ENCODE measurements around the gene IDH2.

IDH2 gene

DNA sequence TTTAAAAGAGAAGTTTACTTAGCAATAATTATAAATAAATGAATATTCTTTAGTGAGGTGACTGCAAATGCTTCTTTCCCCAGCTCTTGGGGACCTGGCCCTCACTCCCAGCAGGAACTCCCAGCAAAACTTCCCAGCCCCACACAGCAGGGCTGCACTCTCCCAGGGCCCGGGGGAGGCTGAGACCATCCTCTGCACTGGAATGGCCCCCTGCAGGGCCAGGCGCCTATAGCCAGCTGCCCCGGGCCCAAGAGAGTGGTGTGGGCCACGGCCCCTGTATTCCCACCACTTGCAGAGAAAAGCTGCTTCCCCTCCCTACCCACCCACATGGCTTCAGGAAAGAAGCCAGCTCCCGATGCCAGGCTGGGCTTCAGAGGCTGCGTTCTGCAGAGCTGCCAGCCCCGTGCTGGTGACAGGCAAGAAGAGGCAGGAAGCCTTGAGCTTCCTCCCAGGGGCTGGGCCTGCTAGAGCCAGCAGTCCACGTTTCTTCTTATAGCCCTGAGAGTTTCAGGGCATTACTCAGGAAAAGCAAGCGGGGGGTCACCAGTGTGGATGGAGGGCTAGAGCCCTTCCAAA lies 20.0 kb downstream of the IDH2 start:
- POLR2A ChIA-PET, result no interaction called here
- Histone ChIP-seq H3K9me3 (ENCODE audit: control insufficient read depth, insufficient read depth, low read depth, low read length) (no peaks in the 10 kb centered on the region), H3K36me3 (ENCODE audit: control insufficient read depth in 2 of 2, insufficient read depth in 1 of 2, low read length in 2 of 2) (peaks cover 4 to 40% of the 10 kb centered on the region in 2 experiments; a peak in 2 of 3 replicates), H3K4me1 (ENCODE audit: control insufficient read depth, insufficient read depth, low read length) (no peaks in the 10 kb centered on the region), H3K4me3 (ENCODE audit: low read depth, low read length) (no peak overlapping the region), H3K27ac (ENCODE audit: extremely low read depth, low read depth, low read length) (no peak overlapping the region)
- TF ChIP-seq ZNF366 (tag by site-specific recombination; conservative IDR thresholded peaks at IDR 0.05) (no peak), ZNF157 (tag by site-specific recombination; IDR thresholded peaks at IDR 0.05) (no peak), ZFHX2 (tag by site-specific recombination; conservative IDR thresholded peaks at IDR 0.05) (0 out of 2 replicates have a peak, but pooled peaks have one; percentile 22), ZIC2 (tag by site-specific recombination; IDR thresholded peaks at IDR 0.05) (peak; percentile 77), ZNF626 (tag by site-specific recombination; IDR thresholded peaks at IDR 0.05) (no peak), ZNF623 (tag by site-specific recombination; IDR thresholded peaks at IDR 0.05) (no peak), TCF7L2 (IDR thresholded peaks at IDR 0.05; ENCODE audit: borderline replicate concordance, low read depth, low read length) (no peak), ZNF155 (tag by site-specific recombination; IDR thresholded peaks at IDR 0.05) (no peak), ZNF549 (tag by site-specific recombination; IDR thresholded peaks at IDR 0.05) (no peak), GLIS1 (tag by site-specific recombination; IDR thresholded peaks at IDR 0.05) (peak; percentile 82), KLF16 (tag by site-specific recombination; IDR thresholded peaks at IDR 0.05) (no peak), EGR2 (tag by site-specific recombination; IDR thresholded peaks at IDR 0.05; ENCODE audit: low read depth) (peak; percentile 38; the same call in 1 of the 2 replicates)
- TF ChIP-seq, protein P1, sequence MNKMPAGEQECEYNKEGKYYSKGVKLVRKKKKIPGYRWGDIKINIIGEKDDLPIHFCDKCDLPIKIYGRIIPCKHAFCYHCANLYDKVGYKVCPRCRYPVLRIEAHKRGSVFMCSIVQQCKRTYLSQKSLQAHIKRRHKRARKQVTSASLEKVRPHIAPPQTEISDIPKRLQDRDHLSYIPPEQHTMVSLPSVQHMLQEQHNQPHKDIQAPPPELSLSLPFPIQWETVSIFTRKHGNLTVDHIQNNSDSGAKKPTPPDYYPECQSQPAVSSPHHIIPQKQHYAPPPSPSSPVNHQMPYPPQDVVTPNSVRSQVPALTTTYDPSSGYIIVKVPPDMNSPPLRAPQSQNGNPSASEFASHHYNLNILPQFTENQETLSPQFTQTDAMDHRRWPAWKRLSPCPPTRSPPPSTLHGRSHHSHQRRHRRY (tag by site-specific recombination; IDR thresholded peaks at IDR 0.05), result no peak
- TF ChIP-seq, protein P2, sequence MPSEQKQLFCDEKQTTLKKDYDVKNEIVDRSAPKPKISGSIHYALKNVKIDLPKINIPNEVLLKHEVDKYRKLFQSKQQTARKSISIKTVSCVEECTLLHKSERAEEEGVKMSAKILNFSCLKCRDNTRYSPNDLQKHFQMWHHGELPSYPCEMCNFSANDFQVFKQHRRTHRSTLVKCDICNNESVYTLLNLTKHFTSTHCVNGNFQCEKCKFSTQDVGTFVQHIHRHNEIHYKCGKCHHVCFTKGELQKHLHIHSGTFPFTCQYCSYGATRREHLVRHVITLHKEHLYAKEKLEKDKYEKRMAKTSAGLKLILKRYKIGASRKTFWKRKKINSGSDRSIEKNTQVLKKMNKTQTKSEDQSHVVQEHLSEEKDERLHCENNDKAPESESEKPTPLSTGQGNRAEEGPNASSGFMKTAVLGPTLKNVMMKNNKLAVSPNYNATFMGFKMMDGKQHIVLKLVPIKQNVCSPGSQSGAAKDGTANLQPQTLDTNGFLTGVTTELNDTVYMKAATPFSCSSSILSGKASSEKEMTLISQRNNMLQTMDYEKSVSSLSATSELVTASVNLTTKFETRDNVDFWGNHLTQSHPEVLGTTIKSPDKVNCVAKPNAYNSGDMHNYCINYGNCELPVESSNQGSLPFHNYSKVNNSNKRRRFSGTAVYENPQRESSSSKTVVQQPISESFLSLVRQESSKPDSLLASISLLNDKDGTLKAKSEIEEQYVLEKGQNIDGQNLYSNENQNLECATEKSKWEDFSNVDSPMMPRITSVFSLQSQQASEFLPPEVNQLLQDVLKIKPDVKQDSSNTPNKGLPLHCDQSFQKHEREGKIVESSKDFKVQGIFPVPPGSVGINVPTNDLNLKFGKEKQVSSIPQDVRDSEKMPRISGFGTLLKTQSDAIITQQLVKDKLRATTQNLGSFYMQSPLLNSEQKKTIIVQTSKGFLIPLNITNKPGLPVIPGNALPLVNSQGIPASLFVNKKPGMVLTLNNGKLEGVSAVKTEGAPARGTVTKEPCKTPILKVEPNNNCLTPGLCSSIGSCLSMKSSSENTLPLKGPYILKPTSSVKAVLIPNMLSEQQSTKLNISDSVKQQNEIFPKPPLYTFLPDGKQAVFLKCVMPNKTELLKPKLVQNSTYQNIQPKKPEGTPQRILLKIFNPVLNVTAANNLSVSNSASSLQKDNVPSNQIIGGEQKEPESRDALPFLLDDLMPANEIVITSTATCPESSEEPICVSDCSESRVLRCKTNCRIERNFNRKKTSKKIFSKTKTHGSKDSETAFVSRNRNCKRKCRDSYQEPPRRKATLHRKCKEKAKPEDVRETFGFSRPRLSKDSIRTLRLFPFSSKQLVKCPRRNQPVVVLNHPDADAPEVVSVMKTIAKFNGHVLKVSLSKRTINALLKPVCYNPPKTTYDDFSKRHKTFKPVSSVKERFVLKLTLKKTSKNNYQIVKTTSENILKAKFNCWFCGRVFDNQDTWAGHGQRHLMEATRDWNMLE (tag by site-specific recombination; conservative IDR thresholded peaks at IDR 0.05; ENCODE audit: low read depth), result no peak
- TF ChIP-seq, protein P3, sequence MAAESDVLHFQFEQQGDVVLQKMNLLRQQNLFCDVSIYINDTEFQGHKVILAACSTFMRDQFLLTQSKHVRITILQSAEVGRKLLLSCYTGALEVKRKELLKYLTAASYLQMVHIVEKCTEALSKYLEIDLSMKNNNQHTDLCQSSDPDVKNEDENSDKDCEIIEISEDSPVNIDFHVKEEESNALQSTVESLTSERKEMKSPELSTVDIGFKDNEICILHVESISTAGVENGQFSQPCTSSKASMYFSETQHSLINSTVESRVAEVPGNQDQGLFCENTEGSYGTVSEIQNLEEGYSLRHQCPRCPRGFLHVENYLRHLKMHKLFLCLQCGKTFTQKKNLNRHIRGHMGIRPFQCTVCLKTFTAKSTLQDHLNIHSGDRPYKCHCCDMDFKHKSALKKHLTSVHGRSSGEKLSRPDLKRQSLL (tag by site-specific recombination; IDR thresholded peaks at IDR 0.05), result no peak
- CTCF ChIA-PET, result interaction anchor here (0.6 to 1.9 kb wide), 5 partner anchors 9 to 323 kb away, joined by 3 to 4 read pairs (median 3); no protein-coding TSS in a partner anchor

DNA sequence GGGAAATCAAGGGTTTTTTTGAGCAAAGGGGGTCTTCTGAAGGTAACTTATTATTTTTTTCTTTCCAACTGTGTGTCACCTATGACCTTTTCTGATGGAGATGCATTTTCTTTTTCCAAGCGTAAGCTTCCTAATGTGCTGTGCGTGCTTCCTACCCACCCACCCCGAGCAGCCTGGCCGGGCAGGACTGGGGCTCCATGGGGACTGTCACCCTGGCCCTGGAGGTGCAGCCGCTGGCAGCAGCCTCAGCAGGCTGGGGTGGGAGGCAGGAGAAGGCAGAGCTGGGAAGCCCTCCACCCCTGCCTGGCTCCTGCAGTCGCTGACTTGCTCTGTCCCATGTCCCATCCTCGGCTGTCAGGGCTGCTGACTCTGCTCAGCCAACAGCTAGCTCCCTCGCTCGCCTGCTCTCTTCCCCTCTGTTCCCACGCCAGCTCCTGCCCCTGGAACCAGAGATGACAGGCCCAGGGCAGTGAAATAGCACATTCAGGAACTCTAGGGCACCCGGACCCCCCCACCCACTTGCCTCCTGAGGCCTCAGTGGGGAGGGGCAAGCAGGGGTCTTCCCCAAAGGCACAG lies 21.4 kb downstream of the IDH2 start:
- Histone ChIP-seq H3K4me3 (ENCODE audit: low read depth, low read length) (no peak overlapping the region), H3K36me3 (ENCODE audit: control insufficient read depth in 2 of 2, insufficient read depth in 1 of 2, low read length in 2 of 2) (peaks cover 4 to 38% of the 10 kb centered on the region in 2 experiments; a peak in 2 of 3 replicates), H3K27ac (ENCODE audit: extremely low read depth, low read depth, low read length) (no peak overlapping the region), H3K4me1 (ENCODE audit: control insufficient read depth, insufficient read depth, low read length) (no peaks in the 10 kb centered on the region), H3K9me3 (ENCODE audit: control insufficient read depth, insufficient read depth, low read depth, low read length) (no peaks in the 10 kb centered on the region)
- ChIA-PET CTCF (interaction anchor here (0.9 to 1.9 kb wide), 3 partner anchors 10 to 341 kb away, joined by 4 to 10 read pairs (median 4); no protein-coding TSS in a partner anchor), POLR2A (interaction anchor here (1.3 kb wide), 1 partner anchor 187 kb away, joined by 3 read pairs; the partner anchor contains the start of gene AP3S2)
- TF ChIP-seq ZNF169 (tag by site-specific recombination; IDR thresholded peaks at IDR 0.05) (no peak), ZNF155 (tag by site-specific recombination; IDR thresholded peaks at IDR 0.05) (no peak), ZNF514 (tag by site-specific recombination; IDR thresholded peaks at IDR 0.05) (no peak), ZNF10 (tag by site-specific recombination; IDR thresholded peaks at IDR 0.05) (no peak), ZNF26 (tag by site-specific recombination; IDR thresholded peaks at IDR 0.05) (no peak), ZNF24 (tag by site-specific recombination; IDR thresholded peaks at IDR 0.05) (no peak), ZSCAN16 (tag by site-specific recombination; IDR thresholded peaks at IDR 0.05) (no peak), ZNF621 (tag by site-specific recombination; IDR thresholded peaks at IDR 0.05) (no peak), HOXA7 (CRISPR knock-in tag; IDR thresholded peaks at IDR 0.05; ENCODE audit: borderline replicate concordance) (no peak), ZBTB21 (tag by site-specific recombination; IDR thresholded peaks at IDR 0.05) (no peak)
- TF ChIP-seq, protein P4, sequence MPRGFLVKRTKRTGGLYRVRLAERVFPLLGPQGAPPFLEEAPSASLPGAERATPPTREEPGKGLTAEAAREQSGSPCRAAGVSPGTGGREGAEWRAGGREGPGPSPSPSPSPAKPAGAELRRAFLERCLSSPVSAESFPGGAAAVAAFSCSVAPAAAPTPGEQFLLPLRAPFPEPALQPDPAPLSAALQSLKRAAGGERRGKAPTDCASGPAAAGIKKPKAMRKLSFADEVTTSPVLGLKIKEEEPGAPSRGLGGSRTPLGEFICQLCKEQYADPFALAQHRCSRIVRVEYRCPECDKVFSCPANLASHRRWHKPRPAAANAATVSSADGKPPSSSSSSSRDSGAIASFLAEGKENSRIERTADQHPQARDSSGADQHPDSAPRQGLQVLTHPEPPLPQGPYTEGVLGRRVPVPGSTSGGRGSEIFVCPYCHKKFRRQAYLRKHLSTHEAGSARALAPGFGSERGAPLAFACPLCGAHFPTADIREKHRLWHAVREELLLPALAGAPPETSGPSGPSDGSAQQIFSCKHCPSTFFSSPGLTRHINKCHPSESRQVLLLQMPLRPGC (tag by site-specific recombination; IDR thresholded peaks at IDR 0.05), result no peak
